Panc1 (cell line): ENCODE results near the gene ZRANB1. TPM values are rescaled to one million over a fixed set of nuclear protein-coding genes. Genes with fewer than 3 reads are reported as not detected.

Experiments
- ATAC-seq: fragments of 200-7000 bp; cut with Tn5 transposase; 2 replicates; pipeline ENCODE4 v1.9.1; 2020; ENCODE audit warnings: mild to moderate bottlenecking, moderate library complexity
- BruUV-seq: library from RNA; stranded (reverse); fragments of 400-500 nt; replicated peaks from 2 replicates; lab custom pipeline; 2021; lab: Mats Ljungman, UMichigan
- CTCF ChIA-PET: fragments of 300-600 bp; sonication (Branson Sonifier 250); formaldehyde crosslinking; loops from one replicate; lab custom pipeline; 2022; ENCODE audit warnings: antibody characterized with exemption; lab: Charles Lee
- POLR2A ChIA-PET: fragments of 300-600 bp; sonication (Branson Sonifier 250); formaldehyde crosslinking; loops from one replicate; lab custom pipeline; 2022; ENCODE audit warnings: antibody characterized with exemption; lab: Charles Lee
- DNase-seq: peaks from one replicate; pipeline ENCODE4 v3.0.0-alpha.2; 2010; ENCODE audit warnings: low read depth, low spot score
- H3K27ac ChIP-seq: 2 replicates; pipeline ENCODE4 v1.5.1; 2011; ENCODE audit warnings: mild to moderate bottlenecking, low read length, inconsistent platforms
- H3K27me3 ChIP-seq: fragments of 200-500 bp; sonication (Bioruptor generic); 2 replicates; pipeline ENCODE4 v1.6.0; 2014; ENCODE audit warnings: low read length, inconsistent platforms; ENCODE audit not compliant: control insufficient read depth, insufficient read depth
- H3K36me3 ChIP-seq: fragments of 200-500 bp; sonication (Bioruptor generic); 2 replicates; pipeline ENCODE4 v1.5.1; 2014; ENCODE audit warnings: inconsistent platforms, mild to moderate bottlenecking, low read length, moderate library complexity; ENCODE audit not compliant: control insufficient read depth, insufficient read depth
- H3K4me1 ChIP-seq: 2 replicates; pipeline ENCODE4 v1.5.1; 2011; ENCODE audit warnings: inconsistent platforms, mild to moderate bottlenecking, low read length, moderate library complexity; ENCODE audit not compliant: control insufficient read depth, insufficient read depth
- H3K4me3 ChIP-seq, 2 experiments: 2 replicates each; pipeline ENCODE4 v1.5.1; 2011 to 2012; ENCODE audit warnings: low read depth in 2 of 2, low read length in 2 of 2, mild to moderate bottlenecking in 2 of 2, inconsistent platforms in 1 of 2, moderate library complexity in 1 of 2
- H3K9me3 ChIP-seq: fragments of 200-500 bp; sonication (Bioruptor generic); 2 replicates; pipeline ENCODE4 v1.5.1; 2014; ENCODE audit warnings: low read depth, mild to moderate bottlenecking, inconsistent platforms, low read length, moderate library complexity; ENCODE audit not compliant: control insufficient read depth, insufficient read depth
- CTCF ChIP-seq: fragments of 450-650 bp; IDR thresholded peaks from 2 replicates; pipeline ENCODE4 v1.5.1; 2017; ENCODE audit warnings: mild to moderate bottlenecking
- POLR2AphosphoS5 ChIP-seq: IDR thresholded peaks from 2 replicates; pipeline ENCODE4 v1.6.1; 2012; ENCODE audit warnings: mild to moderate bottlenecking, low read depth, low read length, moderate library complexity
- REST ChIP-seq, 2 experiments: IDR thresholded peaks; 2 replicates each; pipeline ENCODE4 v1.6.1; 2011 to 2012; ENCODE audit warnings: low read depth in 2 of 2, control low read depth in 1 of 2, low read length in 1 of 2, mild to moderate bottlenecking in 1 of 2, moderate library complexity in 1 of 2; ENCODE audit not compliant: insufficient read depth in 1 of 2
- SIN3A ChIP-seq: IDR thresholded peaks from 2 replicates; pipeline ENCODE4 v1.6.1; 2012; ENCODE audit warnings: low read depth, mild to moderate bottlenecking, low read length, moderate library complexity, borderline replicate concordance; ENCODE audit not compliant: insufficient read depth
- TCF7L2 ChIP-seq: IDR thresholded peaks from 2 replicates; pipeline ENCODE4 v1.6.1; 2011; ENCODE audit warnings: mild to moderate bottlenecking, low read depth, low read length, inconsistent platforms
- in situ Hi-C: cut with HindIII; loops from 2 replicates; pipeline ENCODE4 v1.10.0; 2016; ENCODE audit warnings: low sequenced_read_pairs, low pct_unique_long_range_greater_than_20kb
- intact Hi-C: fragments of 100-400 bp; cut with micrococcal nuclease; formaldehyde crosslinking; loops from one replicate; pipeline ENCODE4 v1.10.0; 2022; ENCODE audit not compliant: unreplicated experiment
- total RNA-seq: library from RNA; stranded (reverse); gene quantifications from one replicate; pipeline ENCODE4 v1.2.1, GENCODE V29; 2021; ENCODE audit not compliant: unreplicated experiment

The ZRANB1 gene
- total RNA-seq, 1 experiment from 2014 or later: 23.2 TPM

GRCh38 chr10:125024497-125025234 lies 82.7 kb downstream of the ZRANB1 start:
- H3K27ac ChIP-seq: no peak overlapping the region
- TSS peak; percentile 21 for BruUV-seq
- ATAC-seq (no peak), DNase-seq (no peak)
- no peaks in the 10 kb centered on the region for H3K4me1 ChIP-seq
- TF ChIP-seq CTCF: no peak
- TF ChIP-seq SIN3A: no peak
- TF ChIP-seq REST (IDR thresholded peaks at IDR 0.05; ENCODE audit: insufficient read depth in 1 of 2, low read depth in 2 of 2, low read length in 1 of 2): no peak
- no peak for TF ChIP-seq POLR2AphosphoS5
- TF ChIP-seq TCF7L2: no peak
- ChIA-PET POLR2A (no interaction called here), CTCF (no interaction called here)
- H3K4me3 ChIP-seq: no peak overlapping the region
- H3K27me3 ChIP-seq: no peaks in the 10 kb centered on the region
- intact Hi-C loops (no loop called here), in situ Hi-C loops (no loop called here)
- no peaks in the 10 kb centered on the region for H3K36me3 ChIP-seq
- no peaks in the 10 kb centered on the region for H3K9me3 ChIP-seq

- no peak for DNase-seq
- no peaks in the 10 kb centered on the region for H3K9me3 ChIP-seq
- no peak overlapping the region for H3K27ac ChIP-seq
- BruUV-seq: no TSS peak
- intact Hi-C loops: no loop called here
- no peak overlapping the region for H3K4me3 ChIP-seq
- no peak for ATAC-seq
- no peaks in the 10 kb centered on the region for H3K4me1 ChIP-seq
- CTCF ChIA-PET: no interaction called here
- in situ Hi-C loops: no loop called here
- H3K36me3 ChIP-seq: no peaks in the 10 kb centered on the region
- no peak for TF ChIP-seq REST (IDR thresholded peaks at IDR 0.05; ENCODE audit: insufficient read depth in 1 of 2, low read depth in 2 of 2, low read length in 1 of 2)
- TF ChIP-seq TCF7L2: no peak
- TF ChIP-seq CTCF: no peak
- TF ChIP-seq POLR2AphosphoS5: no peak
- TF ChIP-seq SIN3A: no peak
- H3K27me3 ChIP-seq: no peaks in the 10 kb centered on the region
- POLR2A ChIA-PET: no interaction called here
These were observed 83.4 kb downstream of the ZRANB1 start for GRCh38 chr10:125025341-125025740.
